Measurements from ENCODE around the gene ASB13.

ASB13 gene

DNA sequence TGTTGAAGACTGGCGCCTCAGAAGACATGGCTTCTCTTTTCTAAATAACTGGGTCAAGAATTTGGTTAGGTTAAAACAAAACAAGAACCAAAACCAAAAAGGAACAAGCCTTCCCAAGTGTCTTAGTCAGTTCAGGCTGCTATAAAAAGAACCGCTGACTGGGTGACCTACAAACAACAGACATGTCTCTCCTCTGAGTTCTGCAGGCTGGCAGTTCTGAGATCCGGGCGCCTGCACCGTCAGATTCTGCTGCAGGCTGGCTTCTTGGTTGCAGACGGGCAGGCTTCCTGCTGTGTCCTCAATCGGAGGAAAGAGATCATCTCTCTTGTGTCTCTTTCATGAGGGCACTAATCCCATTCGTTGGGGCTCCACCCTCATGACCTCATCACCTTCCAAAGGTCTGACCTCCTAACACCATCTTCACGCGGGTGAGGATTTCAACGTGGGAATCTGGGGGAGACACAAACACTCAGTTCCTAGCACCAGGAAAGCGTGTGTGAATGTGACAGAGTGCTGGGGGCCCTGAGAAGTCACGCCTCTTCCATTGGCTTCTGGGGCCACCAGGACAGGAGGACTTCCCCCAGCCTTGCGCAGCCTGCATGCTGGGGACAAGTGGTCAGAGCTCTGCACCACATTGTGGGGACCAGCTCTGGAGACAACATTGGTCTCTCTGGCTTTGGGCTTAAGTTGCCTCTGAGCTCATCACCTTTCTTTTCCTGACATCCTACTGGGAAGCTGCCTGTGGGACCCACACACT lies 63.1 kb downstream of the ASB13 start:
- TF ChIP-seq, protein P1, sequence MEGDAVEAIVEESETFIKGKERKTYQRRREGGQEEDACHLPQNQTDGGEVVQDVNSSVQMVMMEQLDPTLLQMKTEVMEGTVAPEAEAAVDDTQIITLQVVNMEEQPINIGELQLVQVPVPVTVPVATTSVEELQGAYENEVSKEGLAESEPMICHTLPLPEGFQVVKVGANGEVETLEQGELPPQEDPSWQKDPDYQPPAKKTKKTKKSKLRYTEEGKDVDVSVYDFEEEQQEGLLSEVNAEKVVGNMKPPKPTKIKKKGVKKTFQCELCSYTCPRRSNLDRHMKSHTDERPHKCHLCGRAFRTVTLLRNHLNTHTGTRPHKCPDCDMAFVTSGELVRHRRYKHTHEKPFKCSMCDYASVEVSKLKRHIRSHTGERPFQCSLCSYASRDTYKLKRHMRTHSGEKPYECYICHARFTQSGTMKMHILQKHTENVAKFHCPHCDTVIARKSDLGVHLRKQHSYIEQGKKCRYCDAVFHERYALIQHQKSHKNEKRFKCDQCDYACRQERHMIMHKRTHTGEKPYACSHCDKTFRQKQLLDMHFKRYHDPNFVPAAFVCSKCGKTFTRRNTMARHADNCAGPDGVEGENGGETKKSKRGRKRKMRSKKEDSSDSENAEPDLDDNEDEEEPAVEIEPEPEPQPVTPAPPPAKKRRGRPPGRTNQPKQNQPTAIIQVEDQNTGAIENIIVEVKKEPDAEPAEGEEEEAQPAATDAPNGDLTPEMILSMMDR (conservative IDR thresholded peaks at IDR 0.05), result no peak
- no peak overlapping the region for H3K27ac ChIP-seq

- H3K27ac ChIP-seq, result no peak overlapping the region
Observed at GRCh38 chr10:5601826-5602495, 64.4 kb downstream of the ASB13 start.

GRCh38 chr10:5600908-5601307 lies 65.5 kb downstream of the ASB13 start:
- H3K27ac ChIP-seq, result no peak overlapping the region
- TF ChIP-seq, protein P1 (conservative IDR thresholded peaks at IDR 0.05), result no peak

More at GRCh38 chr10:5601826-5602495, 64.4 kb downstream of the ASB13 start:
- TF ChIP-seq, protein P1 (conservative IDR thresholded peaks at IDR 0.05), result no peak

DNA sequence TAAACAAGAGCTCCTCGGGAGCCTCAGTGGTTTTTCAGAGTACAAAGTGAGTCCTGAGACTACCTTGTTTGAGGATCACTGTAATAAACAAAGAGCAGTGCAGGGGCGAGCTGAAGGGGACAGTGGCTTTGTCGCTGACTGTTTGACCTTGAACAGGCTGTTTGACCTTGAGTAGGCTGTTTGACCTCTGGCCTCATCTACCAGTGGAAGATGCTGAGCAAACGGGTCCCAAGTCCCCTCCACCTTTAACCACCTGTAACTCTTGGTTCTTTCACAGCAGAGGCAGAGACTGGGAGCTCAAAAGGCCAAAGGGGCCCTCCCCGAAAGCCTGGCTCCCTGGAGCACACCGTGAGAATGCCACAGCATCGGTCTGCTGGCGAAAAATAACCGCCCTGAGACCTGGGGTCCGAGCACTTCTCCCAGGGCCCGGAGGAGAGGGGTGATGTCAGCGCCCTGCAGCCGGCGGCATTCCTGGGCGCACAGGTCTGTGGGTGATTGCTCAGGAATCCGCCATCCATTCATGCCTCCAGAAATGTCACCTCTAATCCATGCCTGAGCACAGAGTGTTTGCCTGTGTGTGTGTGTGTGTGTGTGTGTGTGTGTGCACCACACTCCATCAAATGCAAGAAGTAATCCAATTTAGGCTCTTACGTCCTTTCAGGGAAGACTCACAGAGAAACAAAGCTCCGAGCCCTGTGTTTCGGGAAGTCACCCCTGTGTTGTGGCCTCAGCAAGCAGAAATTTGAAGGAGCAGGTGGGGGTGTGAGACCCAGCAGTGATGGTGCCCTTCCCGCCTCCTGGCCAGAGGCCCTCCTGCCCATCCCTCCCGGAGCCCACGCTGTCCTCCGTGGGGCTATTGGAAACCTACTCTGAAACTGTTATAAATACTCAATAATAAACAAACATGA lies 66.5 kb downstream of the ASB13 start:
- H3K27ac ChIP-seq, result no peak overlapping the region
- TF ChIP-seq, protein P1 (conservative IDR thresholded peaks at IDR 0.05), result no peak

GRCh38 chr10:5598085-5598690 lies 68.2 kb downstream of the ASB13 start:
- H3K27ac ChIP-seq, result no peak overlapping the region
- TF ChIP-seq, protein P1 (conservative IDR thresholded peaks at IDR 0.05), result no peak

DNA sequence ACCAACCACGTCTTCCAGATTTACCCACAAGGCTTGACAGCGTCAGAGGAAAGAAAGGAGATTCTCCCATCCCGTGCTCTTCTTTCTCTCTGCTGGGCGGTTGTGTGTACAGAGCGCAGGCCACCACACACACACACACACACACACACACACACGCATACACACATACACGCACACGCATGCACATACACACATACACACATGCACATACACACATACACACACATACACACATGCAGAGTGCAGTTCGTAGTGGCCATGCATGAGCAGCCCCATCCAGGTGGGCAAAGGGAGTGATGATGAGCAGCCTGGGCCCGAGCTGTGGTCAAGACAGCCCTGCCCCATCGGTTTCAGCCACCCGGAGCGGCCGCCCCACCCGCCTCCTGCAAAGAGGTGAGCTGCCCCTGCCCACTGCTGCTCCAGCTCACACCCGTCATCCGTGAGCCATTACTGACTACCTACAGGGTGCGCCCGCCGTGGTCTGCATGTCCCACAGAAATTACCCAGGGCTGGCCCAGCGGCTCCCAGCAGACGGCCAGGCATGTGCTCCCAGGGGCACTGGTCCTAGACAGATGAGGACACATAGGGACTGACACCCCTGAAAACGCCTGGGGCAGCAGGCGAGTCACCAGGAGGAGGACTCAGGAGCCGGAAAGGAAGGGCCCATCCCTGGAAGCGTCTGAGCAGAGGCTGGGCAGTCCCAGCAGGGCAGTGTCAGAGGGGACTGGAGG lies 69.6 kb downstream of the ASB13 start:
- TF ChIP-seq, protein P1 (conservative IDR thresholded peaks at IDR 0.05), result no peak
- no peak overlapping the region for H3K27ac ChIP-seq

Measured in VCaP (cell line).